Measurements from ENCODE around the gene MCFD2. TPM values are rescaled to one million over a fixed set of nuclear protein-coding genes. Genes with fewer than 3 reads are reported as not detected.

The MCFD2 gene
- total and polyA plus RNA-seq, 3 donors from 2014 or later: 65.4 to 74.5 (median 67.6) TPM

- no peak for DNase-seq
- 86 to 100% methylated on average over 2 of the region's 2 CpGs for WGBS, 2 donors
- Histone ChIP-seq H3K9me3 (no peaks in the 10 kb centered on the region), H3K36me3 (ENCODE audit: low read depth, missing control alignments) (no peaks in the 10 kb centered on the region), H3K27me3 (no peaks in the 10 kb centered on the region), H3K27ac (no peak overlapping the region), H3K4me3 (no peak overlapping the region), H3K4me1 (peaks cover under 1% of the 10 kb centered on the region)
- intact Hi-C loops (cut with DNase I; ENCODE audit: low total_unique reads): no loop called here
- TF ChIP-seq POLR2A (IDR thresholded peaks at IDR 0.05): no peak
- TF ChIP-seq, protein P1, sequence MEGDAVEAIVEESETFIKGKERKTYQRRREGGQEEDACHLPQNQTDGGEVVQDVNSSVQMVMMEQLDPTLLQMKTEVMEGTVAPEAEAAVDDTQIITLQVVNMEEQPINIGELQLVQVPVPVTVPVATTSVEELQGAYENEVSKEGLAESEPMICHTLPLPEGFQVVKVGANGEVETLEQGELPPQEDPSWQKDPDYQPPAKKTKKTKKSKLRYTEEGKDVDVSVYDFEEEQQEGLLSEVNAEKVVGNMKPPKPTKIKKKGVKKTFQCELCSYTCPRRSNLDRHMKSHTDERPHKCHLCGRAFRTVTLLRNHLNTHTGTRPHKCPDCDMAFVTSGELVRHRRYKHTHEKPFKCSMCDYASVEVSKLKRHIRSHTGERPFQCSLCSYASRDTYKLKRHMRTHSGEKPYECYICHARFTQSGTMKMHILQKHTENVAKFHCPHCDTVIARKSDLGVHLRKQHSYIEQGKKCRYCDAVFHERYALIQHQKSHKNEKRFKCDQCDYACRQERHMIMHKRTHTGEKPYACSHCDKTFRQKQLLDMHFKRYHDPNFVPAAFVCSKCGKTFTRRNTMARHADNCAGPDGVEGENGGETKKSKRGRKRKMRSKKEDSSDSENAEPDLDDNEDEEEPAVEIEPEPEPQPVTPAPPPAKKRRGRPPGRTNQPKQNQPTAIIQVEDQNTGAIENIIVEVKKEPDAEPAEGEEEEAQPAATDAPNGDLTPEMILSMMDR (IDR thresholded peaks at IDR 0.05): no peak
Observed at GRCh38 chr2:46962751-46963150, 47.1 kb upstream of the MCFD2 start.

DNA sequence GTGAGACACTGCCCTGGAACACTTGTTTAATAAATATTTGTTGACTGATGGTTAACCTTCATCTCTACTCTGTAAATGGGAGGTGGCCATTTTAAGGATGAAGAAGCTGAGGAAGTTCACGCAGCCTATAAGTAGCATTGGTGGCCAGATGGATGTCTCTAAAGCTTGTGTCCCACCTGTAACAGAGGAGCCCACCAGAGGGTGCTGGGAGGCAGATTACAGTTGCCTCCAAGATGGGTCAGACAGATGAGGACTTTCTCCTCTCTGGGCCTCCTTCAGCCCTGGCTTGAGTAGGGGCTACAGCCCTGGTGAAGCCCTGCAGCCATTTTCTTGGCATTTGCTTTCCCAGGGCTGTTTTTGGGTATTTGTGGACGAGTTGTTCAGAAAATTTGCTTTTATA lies 45.0 kb upstream of the MCFD2 start:
- no peaks in the 10 kb centered on the region for H3K27me3 ChIP-seq
- peaks cover 6% of the 10 kb centered on the region for H3K4me1 ChIP-seq
- TF ChIP-seq, protein P1 (IDR thresholded peaks at IDR 0.05): no peak
- TF ChIP-seq POLR2A (IDR thresholded peaks at IDR 0.05): no peak
- no peaks in the 10 kb centered on the region for H3K9me3 ChIP-seq
- no peak overlapping the region for H3K27ac ChIP-seq
- no peak for DNase-seq
- H3K4me3 ChIP-seq: no peak overlapping the region
- 100% methylated on average over 2 of the region's 2 CpGs for WGBS, 2 donors
- no peaks in the 10 kb centered on the region for H3K36me3 ChIP-seq (ENCODE audit: low read depth, missing control alignments)
- intact Hi-C loops (cut with DNase I; ENCODE audit: low total_unique reads): no loop called here

GRCh38 chr2:46958431-46959017 lies 42.9 kb upstream of the MCFD2 start:
- DNase-seq: no peak

GRCh38 chr2:46956981-46957531 lies 41.5 kb upstream of the MCFD2 start:
- intact Hi-C loops (cut with DNase I; ENCODE audit: low total_unique reads): no loop called here
- H3K36me3 ChIP-seq (ENCODE audit: low read depth, missing control alignments): no peaks in the 10 kb centered on the region

More at GRCh38 chr2:46958431-46959017, 42.9 kb upstream of the MCFD2 start:
- H3K27ac ChIP-seq: no peak overlapping the region
- H3K4me1 ChIP-seq: peaks cover 26% of the 10 kb centered on the region
- no peaks in the 10 kb centered on the region for H3K27me3 ChIP-seq
- no peak overlapping the region for H3K4me3 ChIP-seq
- no peaks in the 10 kb centered on the region for H3K36me3 ChIP-seq (ENCODE audit: low read depth, missing control alignments)
- TF ChIP-seq, protein P1 (IDR thresholded peaks at IDR 0.05): no peak
- no peak for TF ChIP-seq POLR2A (IDR thresholded peaks at IDR 0.05)
- no peaks in the 10 kb centered on the region for H3K9me3 ChIP-seq
- intact Hi-C loops (cut with DNase I; ENCODE audit: low total_unique reads): no loop called here
- WGBS, 2 donors: 91 to 93% methylated on average over 11 to 17 of the region's 17 CpGs

More at GRCh38 chr2:46956981-46957531, 41.5 kb upstream of the MCFD2 start:
- H3K9me3 ChIP-seq: no peaks in the 10 kb centered on the region
- 84 to 89% methylated on average over 8 to 10 of the region's 10 CpGs for WGBS, 2 donors
- H3K4me1 ChIP-seq: peaks cover 26% of the 10 kb centered on the region
- DNase-seq: no peak
- no peaks in the 10 kb centered on the region for H3K27me3 ChIP-seq
- H3K27ac ChIP-seq: no peak overlapping the region
- TF ChIP-seq POLR2A (IDR thresholded peaks at IDR 0.05): no peak
- TF ChIP-seq, protein P1 (IDR thresholded peaks at IDR 0.05): no peak
- no peak overlapping the region for H3K4me3 ChIP-seq

All from testis (tissue), 3 donors.